OCI-LY7 (cell line): ENCODE data around the gene TMPRSS4. TPM values are rescaled to one million over a fixed set of nuclear protein-coding genes. Genes with fewer than 3 reads are reported as not detected.

Source experiments
- BruUV-seq: library from RNA; stranded (reverse); fragments of 400-500 nt; replicated peaks from 2 replicates; lab custom pipeline; 2021; lab: Mats Ljungman, UMichigan
- CTCF ChIA-PET: fragments of 300-600 bp; sonication (Branson Sonifier 250); formaldehyde crosslinking; loops from one replicate; lab custom pipeline; 2022; ENCODE audit warnings: antibody characterized with exemption; ENCODE audit not compliant: unreplicated experiment; lab: Charles Lee
- POLR2A ChIA-PET: fragments of 300-600 bp; sonication (Branson Sonifier 250); formaldehyde crosslinking; loops from one replicate; lab custom pipeline; 2022; ENCODE audit warnings: antibody characterized with exemption; lab: Charles Lee
- DNase-seq: peaks from one replicate; pipeline ENCODE4 v3.0.0-alpha.2; 2015; ENCODE audit warnings: low spot score
- H2AFZ ChIP-seq: fragments of 200-600 bp; sonication (generic), shearing (Covaris generic); 2 replicates; pipeline ENCODE4 v1.6.1; 2014; ENCODE audit warnings: mild to moderate bottlenecking, antibody characterized with exemption, low read length, moderate library complexity
- H3K27ac ChIP-seq: fragments of 200-600 bp; sonication (generic); 2 replicates; pipeline ENCODE4 v1.5.1; 2014; ENCODE audit warnings: mixed run types, low read depth, mild to moderate bottlenecking, moderate library complexity, low read length, inconsistent platforms; ENCODE audit not compliant: poor library complexity, severe bottlenecking
- H3K36me3 ChIP-seq: fragments of 200-600 bp; sonication (generic); 2 replicates; pipeline ENCODE4 v1.6.1; 2014; ENCODE audit warnings: mild to moderate bottlenecking, antibody characterized with exemption, low read length, moderate library complexity, mixed read lengths; ENCODE audit not compliant: insufficient read depth
- H3K4me1 ChIP-seq: fragments of 200-600 bp; sonication (generic); 2 replicates; pipeline ENCODE4 v1.5.1; 2014; ENCODE audit warnings: mild to moderate bottlenecking, low read length; ENCODE audit not compliant: insufficient read depth, poor library complexity, severe bottlenecking
- H3K4me2 ChIP-seq: fragments of 200-600 bp; sonication (generic); 2 replicates; pipeline ENCODE4 v1.6.1; 2014; ENCODE audit warnings: mild to moderate bottlenecking, low read length
- H3K4me3 ChIP-seq: fragments of 200-600 bp; sonication (generic); 2 replicates; pipeline ENCODE4 v1.5.1; 2014; ENCODE audit warnings: mild to moderate bottlenecking, low read depth, low read length; ENCODE audit not compliant: poor library complexity, severe bottlenecking
- H3K79me2 ChIP-seq: fragments of 200-600 bp; sonication (generic); 2 replicates; pipeline ENCODE4 v1.6.1; 2016; ENCODE audit warnings: low read depth, mild to moderate bottlenecking, low read length, moderate library complexity, mixed read lengths; ENCODE audit not compliant: insufficient read depth
- H3K9me2 ChIP-seq: fragments of 200-600 bp; sonication (generic); 2 replicates; pipeline ENCODE4 v1.6.1; 2016; ENCODE audit warnings: mild to moderate bottlenecking, low read length, mixed read lengths; ENCODE audit not compliant: insufficient read depth
- H3K9me3 ChIP-seq: fragments of 200-600 bp; sonication (generic); 2 replicates; pipeline ENCODE4 v1.6.1; 2014; ENCODE audit warnings: mild to moderate bottlenecking, mixed run types, low read length, mixed read lengths
- H4K20me1 ChIP-seq: fragments of 200-600 bp; sonication (generic); 2 replicates; pipeline ENCODE4 v1.6.1; 2014; ENCODE audit warnings: mild to moderate bottlenecking, antibody characterized with exemption, low read length, moderate library complexity, mixed read lengths; ENCODE audit not compliant: insufficient read depth
- CTCF ChIP-seq: fragments of 200-600 bp; sonication (generic); conservative IDR thresholded peaks from 2 replicates; pipeline ENCODE4 v1.5.1; 2014; ENCODE audit warnings: mild to moderate bottlenecking, antibody characterized with exemption, low read length, moderate library complexity, mixed read lengths
- EZH2phosphoT487 ChIP-seq: fragments of 200-600 bp; sonication (generic); IDR thresholded peaks from 2 replicates; pipeline ENCODE4 v1.6.1; 2018; ENCODE audit warnings: low read depth, borderline replicate concordance, mild to moderate bottlenecking, mixed run types, antibody characterized with exemption, low read length, moderate library complexity, mixed read lengths
- intact Hi-C: fragments of 100-400 bp; cut with micrococcal nuclease; formaldehyde crosslinking; loops from one replicate; pipeline ENCODE4 v1.10.0; 2022; ENCODE audit not compliant: unreplicated experiment
- total RNA-seq, 2 experiments: library from RNA; depleted of rRNA in 1 of 2; stranded (reverse); fragments of >200 nt in 1 of 2; shearing (Covaris generic) in 1 of 2; gene quantifications; 2 replicates each; pipeline ENCODE4 v1.2.3, GENCODE V29; 2014 to 2022

TMPRSS4 gene
- total RNA-seq, 2 experiments from 2014 or later = 0.03 TPM; not detected in 1

GRCh38 chr11:118082880-118083552, 6.1 kb downstream of the TMPRSS4 start:
- CTCF ChIA-PET = no interaction called here
- no peak for TF ChIP-seq EZH2phosphoT487
- no peak for TF ChIP-seq CTCF
- Histone ChIP-seq H4K20me1 (no peaks in the 10 kb centered on the region), H3K4me3 (no peak overlapping the region), H3K27ac (no peak overlapping the region), H3K79me2 (no peaks in the 10 kb centered on the region), H3K9me3 (no peaks in the 10 kb centered on the region), H3K4me1 (no peaks in the 10 kb centered on the region), H3K4me2 (no peak overlapping the region), H3K36me3 (no peaks in the 10 kb centered on the region), H2AFZ (no peak overlapping the region), H3K9me2 (no peaks in the 10 kb centered on the region)
- no peak for DNase-seq
- intact Hi-C loops = no loop called here
- BruUV-seq = no TSS peak
- POLR2A ChIA-PET = interaction anchor here (1.5 kb wide), 1 partner anchor 22 kb away, joined by 3 read pairs; no protein-coding TSS in a partner anchor

GRCh38 chr11:118084247-118084646, 7.4 kb downstream of the TMPRSS4 start:
- Histone ChIP-seq H3K36me3 (no peaks in the 10 kb centered on the region), H3K4me3 (no peak overlapping the region), H3K79me2 (no peaks in the 10 kb centered on the region), H3K9me2 (no peaks in the 10 kb centered on the region), H3K9me3 (no peaks in the 10 kb centered on the region), H3K4me1 (no peaks in the 10 kb centered on the region), H2AFZ (no peak overlapping the region), H4K20me1 (no peaks in the 10 kb centered on the region), H3K27ac (no peak overlapping the region), H3K4me2 (no peak overlapping the region)
- POLR2A ChIA-PET = no interaction called here
- TF ChIP-seq EZH2phosphoT487 (no peak), CTCF (no peak)
- intact Hi-C loops = no loop called here
- no peak for DNase-seq
- CTCF ChIA-PET = no interaction called here
- BruUV-seq = no TSS peak

- Histone ChIP-seq H3K9me2 (no peaks in the 10 kb centered on the region), H4K20me1 (no peaks in the 10 kb centered on the region), H3K36me3 (no peaks in the 10 kb centered on the region), H3K4me1 (no peaks in the 10 kb centered on the region), H3K27ac (no peak overlapping the region), H3K4me2 (no peak overlapping the region), H3K4me3 (no peak overlapping the region), H2AFZ (no peak overlapping the region), H3K79me2 (no peaks in the 10 kb centered on the region), H3K9me3 (no peaks in the 10 kb centered on the region)
- ChIA-PET CTCF (no interaction called here), POLR2A (no interaction called here)
- DNase-seq = no peak
- intact Hi-C loops = no loop called here
- no TSS peak for BruUV-seq
- TF ChIP-seq CTCF = no peak
- no peak for TF ChIP-seq EZH2phosphoT487
These were observed 7.8 kb downstream of the TMPRSS4 start for GRCh38 chr11:118084656-118085055.
